Suppressor macrophage treated with lipopolysaccharide for 1 hour (primary cell): ENCODE data around the gene RIPK4.
"Not testable (repeated sequence)": the region's sequence is repeated elsewhere in the genome, so short reads cannot be mapped to it uniquely, and the experiment has no call there.

Experiments used
- DNase-seq, 3 donors: peaks; one replicate each; pipeline ENCODE4 v3.0.0-alpha.2; 2020 to 2022

Gene RIPK4

DNA sequence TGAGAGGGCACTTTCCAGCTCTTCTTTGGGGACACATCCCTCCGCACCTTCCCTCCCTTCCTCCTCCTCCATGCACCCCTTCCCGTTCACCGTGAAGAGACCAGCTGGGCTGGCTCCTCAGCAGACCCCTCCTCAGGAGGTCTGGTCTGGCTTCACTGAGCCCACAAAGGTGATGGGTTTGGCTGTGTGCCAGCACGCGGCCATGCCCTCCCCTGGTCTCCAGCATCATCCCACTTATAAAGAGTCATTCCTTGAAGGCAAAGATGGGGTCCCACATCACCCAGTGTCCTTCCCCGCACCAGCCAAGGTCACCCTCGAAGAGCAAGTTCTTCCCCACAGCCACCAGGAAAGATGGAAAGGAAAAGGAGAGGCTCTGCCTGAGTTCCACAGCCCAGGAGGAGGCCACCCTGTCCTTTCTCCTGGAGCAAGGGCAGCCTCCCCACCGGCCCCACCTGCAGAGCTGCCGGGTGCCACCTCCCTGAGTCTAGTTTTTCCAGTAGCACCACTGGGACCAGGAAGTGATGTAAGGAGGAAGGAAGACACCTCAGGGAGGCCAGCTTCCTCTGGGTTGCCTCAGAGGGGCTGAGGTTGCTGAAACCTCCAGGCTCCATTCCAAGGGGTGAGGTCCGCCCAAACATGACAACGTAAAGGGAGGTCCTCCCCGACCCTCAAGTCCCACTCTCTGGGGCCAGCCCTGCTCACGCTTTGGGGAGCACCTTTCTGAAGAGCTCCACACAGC is 32.7 kb downstream of the RIPK4 start:
- no peak for DNase-seq

DNA sequence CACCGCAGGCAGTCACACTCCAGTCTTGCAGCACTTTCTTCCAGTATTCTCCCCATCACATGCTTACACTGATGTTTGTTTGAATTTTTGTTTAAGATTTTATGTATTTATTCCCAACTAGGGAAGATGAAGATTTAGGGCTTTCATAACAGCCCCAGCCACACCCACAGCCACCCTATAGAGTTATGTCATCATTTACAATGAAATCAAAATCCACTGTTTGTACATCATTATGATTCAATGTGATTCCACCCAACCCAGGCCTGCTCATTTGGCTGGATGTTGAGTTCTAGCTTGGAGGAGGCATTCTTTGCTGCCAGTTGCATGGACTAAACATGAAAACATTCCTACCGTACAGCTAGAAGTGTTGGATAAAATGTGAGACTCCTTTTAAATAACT is 35.8 kb downstream of the RIPK4 start:
- DNase-seq = no peak

DNA sequence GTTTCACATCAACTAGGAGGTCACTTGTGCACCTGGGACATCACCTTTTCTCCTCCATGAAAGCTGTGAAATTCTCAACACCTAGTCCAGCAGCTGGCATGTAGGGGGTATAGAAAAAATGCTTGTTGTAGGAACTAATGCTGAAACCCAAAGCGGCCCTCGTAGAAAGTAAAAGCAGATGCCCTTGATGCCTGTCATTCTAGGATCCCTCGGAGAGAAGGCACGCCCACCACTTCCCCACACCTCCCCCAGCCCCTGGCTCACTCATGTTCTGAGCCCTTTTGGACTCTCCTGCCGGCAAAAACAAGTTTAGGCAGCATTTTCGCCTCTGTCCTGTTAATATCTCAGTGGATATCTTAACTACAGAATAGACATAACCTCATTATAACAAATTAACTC is 36.5 kb downstream of the RIPK4 start:
- DNase-seq = peak in 1 of 3 donors; percentile 26

DNA sequence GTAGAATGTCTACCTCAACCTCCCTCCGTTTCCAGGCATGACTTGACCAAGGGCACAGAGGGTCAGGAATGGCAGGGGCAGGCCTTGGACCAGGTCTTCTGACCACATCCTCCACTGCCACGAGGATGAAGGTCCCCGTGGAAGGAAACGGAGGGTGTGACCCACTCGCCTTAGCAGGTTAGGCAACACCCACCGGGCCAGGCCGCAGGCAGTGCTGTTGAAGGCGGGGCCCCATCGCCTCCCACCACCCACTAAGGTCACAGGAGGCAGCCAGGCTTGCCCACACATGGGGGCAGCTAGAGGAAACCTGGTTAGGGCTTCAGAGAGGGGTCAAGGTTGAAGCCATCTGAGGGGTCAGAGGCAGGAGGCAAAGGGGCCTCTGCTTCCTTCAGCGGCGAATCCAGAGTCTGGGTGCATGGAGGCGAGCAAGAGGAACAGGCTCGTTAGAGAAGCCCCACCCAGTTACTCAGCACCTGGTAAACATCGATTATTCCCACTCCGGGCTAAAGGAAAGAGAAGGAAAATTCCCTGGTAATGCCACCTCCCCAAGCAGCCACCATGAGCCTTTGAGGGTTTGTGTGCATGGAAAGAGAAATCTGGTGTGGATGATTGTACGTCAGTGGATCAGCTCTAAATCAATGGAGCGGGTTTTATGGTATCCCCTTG is 37.0 kb downstream of the RIPK4 start:
- DNase-seq = no peak

DNA sequence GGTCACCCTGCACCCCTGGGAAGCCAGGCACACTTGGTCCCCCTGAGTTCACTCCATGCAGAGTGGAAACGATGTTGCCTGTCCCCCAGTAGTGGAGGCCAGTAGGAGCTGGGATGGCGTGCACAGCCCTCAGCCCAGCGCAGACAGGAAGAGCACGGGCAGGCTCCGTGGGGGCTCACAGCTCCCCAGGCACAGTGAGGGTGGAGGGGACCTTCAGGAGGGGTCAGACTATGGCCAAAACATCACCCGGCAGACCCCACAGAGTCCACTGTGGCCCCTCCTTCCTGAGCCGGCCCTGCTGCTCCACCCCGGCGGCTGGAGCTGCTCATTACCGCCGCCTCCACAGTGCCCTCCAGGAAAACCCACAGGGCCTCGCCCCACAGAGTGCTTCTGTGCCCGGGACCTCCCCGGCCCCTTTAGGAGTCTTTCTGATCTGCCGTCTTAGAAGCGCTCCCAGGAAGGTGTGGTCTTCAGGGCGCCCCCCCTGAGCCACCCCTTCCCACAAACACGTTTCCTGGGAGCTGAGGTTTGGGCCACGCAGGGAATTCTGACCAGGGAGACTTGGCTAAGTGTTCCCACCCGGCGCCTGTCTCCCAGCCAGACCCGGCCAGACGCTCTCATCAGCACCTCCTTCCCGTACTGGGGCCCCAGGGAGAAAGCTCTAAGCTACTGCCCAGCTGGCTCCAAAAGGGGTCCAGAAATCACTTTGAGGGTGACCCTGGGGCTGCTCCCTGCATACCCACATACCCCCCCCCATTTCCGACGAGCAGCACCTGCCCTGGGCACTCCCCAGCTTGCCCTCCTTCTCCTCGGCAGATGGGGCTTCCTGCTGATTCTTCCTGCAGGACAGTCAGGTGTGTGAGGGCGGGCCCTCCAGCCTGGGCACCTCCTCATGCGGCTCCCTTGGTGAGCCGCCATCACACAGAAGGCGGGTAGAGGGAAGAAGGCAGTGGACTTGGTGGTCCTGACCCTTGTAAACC is 38.8 kb downstream of the RIPK4 start:
- DNase-seq = no peak

DNA sequence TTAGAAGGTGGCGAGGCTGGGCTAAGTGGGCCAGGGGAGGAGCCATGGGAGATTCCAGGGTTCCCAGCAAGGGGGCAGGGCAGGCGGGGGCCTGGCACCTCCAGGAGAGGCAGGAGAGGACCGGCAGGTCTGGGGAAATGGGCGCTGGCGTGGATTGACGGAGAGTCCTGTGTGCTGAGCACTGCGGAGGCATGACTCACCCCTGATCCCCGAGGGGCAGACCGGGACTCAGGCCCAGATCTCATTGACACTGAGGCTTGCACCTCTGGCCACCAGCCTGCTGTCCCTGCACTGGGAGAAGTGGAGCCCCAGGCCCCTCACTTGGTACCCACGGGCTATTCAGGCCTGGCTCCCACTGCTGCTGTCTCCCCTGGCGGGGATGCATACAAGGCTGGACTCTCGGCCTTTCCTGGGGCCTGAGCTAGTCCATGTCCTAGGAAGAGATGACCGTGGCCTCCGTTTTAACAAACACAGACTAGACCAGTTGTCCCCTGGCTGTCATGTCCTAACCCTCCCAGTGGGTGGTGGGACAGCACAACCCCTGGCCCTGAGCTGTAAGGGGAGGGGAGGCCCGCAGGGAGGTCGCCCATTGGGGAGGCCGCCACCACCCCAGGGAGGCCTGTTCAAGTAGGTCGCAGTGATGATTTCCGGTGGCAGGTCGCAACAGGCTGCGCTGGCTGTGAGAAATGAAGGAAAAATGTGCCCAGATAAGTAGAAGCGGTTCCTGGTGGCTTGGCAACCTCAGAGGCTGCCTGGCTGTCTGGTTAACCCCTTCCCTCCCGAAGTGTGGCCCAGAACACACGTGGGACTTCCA is 39.7 kb downstream of the RIPK4 start:
- DNase-seq = no peak

DNA sequence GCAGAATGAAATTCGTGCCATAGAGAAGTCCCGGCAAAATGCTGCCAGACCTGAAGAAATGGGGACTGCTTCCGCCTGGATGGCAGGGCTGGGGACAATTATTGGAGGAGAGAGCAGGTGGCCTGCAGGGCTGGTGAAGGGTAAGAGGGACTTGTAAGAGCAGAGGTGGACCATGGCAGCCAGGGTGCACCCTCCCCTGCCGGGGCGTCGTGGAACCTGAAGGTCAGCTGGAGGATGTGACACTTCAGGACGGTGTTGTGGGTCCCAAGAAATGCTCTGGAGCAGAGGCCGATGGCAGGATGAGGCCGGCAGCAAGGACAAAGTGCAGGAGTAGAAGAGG is 40.3 kb downstream of the RIPK4 start:
- DNase-seq = no peak

DNA sequence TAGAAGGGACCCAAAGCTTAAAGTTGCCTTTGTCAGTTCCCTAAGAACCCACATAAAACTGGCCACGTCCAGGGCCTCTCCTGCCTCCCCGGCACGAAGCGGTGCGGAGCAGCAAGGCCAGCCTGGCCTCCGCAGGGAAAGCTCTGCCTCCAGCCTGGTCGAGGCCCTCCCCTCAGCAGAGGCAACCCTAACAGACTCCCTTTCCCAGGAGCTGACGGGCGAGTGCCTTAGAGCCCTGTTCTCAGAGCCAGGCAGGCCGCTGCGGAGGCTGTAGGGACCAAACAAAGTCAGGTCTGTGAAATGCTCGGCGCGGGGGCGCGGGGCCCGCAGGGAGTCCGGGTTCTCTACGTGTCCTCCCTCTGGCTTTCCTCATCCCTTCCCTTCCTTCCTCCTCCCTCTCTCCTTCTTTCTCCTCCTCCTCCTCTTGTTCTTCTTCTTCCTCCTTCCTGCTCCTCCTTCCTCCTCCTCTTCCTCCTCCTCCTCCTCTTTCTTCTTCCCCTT is 40.7 kb downstream of the RIPK4 start:
- peak in 1 of 3 donors; percentile 15 for DNase-seq

DNA sequence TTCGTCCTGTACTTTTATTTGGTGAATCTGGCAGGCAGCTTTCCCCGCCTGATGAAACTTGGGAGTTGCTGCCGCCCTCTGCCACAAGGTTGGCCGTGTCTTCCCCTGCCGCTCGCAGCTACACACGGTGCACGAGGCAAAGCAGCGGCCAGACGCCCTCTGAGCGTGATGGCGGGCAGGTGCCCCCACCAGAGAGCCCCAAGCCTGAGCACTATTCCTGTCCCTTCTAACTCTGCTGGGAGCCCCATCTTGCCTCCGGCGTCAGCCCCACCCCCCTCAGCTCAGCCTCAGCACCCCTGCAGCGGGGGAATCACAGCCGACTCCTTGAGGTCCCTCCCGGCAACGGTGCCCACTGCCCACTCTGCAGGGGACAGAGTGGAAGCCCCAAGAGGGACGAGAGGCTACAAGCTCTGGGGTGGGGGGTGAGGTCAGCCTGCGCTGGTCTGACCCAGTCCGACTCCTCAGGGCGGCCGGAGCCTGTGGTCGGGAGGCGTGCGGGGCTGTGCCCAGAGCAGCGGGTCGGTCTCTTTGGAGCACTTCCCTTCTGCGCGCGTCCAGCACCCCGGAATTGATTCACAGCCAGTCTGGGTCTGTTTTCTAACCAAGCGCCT is 41.3 kb downstream of the RIPK4 start:
- peak; percentile 34 to 54 (median 46) for DNase-seq

DNA sequence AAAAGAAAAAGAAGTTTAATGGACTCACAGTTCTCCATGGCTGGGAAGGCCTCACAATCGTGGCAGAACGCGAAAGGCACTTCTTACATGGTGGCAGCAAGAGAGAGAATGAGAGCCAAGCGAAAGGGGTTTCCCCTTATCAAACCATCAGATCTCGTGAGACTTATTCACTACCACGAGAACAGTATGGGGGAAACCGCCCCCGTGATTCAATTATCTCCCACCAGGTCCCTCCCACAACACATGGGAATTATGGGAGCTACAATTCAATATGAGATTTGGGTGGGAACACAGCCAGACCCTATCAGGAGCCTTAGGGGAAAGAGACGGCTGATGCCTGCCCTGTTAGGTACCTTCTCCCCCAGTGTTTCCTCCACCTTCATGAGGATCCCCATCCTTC is 43.0 kb downstream of the RIPK4 start:
- DNase-seq = not testable (repeated sequence)

DNA sequence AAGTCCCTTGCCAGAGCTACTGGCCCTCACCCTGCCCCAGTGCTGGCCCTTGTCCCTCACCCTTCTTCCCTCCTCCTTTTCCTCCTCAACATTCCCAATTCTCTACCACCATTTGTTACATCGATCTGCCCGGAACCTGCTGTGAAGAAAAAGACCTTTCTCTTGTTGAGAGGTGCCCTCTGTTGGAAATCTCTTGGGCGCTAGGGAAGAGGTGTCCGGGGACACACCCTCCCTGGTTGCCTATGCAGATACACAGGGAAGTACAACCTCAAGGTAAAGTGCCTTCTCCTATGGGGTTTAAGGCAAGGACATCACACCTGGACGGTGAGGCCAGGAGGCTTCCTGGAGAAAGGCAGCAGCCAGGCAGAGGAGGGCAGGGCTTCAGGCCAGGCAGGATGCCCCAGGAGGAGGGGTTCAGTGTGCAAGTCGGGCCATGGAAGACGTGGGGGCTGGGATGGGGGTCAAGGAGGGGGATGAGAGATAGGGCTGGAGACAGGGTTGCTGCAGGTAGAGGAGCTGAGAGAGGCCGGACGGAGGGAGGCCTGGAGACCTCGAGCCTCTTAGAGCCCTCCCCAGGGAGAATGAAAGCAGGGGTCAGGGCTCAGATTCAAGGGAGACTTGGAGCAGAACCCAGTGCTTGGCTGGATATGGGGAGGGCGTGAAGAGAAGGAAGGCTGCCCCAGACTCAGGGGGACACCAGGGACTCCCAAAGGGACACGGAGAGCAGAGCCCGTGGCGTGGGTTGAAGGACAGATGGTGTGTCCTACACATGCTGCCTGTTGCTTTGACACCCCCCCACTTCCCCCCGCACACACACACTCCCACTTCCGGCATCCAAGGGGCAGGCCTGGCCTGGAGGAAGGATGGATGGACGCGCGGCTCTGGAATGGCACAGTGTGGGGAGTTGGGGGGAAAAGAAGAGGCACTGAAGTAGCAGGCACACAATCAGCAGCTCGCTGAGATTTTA is 44.5 kb downstream of the RIPK4 start:
- DNase-seq = no peak

DNA sequence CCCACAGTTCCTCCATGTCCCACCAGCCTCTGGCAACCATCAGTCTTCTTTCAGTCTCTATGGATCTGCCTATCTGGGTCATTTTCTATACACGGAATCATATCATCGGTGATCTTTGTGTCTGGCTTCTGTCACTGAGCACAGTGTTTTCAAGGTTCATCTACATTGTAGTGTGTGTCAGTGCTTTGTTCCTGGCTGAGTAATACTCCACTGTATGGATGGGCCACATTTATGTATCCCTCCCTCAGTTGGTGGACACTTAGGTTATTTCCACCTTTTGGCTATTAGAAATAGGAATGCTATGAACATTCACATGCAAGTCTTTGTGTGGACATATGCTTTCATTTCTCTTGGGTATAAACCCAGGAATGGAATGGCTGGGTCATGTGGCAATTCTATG is 46.6 kb downstream of the RIPK4 start:
- DNase-seq = no peak

DNA sequence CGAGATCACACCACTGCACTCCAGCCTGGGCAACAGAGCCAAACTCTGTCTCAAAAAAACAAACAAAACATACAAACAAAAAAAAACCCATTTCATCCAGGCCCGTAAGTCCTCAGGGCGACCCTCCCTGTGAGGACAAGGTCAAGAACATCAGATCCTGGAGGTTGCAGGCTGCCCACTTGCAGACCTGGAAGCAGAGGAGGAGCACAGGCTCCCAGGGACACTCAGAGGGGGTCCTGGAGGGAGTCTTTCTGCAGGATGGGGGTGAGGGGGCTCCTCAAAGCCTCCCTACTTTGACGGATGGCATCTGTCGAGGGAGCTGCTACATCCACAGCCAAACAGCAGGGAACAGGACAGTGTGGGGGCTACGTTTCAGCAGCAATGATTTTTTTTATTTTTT is 47.2 kb downstream of the RIPK4 start:
- DNase-seq = no peak

DNA sequence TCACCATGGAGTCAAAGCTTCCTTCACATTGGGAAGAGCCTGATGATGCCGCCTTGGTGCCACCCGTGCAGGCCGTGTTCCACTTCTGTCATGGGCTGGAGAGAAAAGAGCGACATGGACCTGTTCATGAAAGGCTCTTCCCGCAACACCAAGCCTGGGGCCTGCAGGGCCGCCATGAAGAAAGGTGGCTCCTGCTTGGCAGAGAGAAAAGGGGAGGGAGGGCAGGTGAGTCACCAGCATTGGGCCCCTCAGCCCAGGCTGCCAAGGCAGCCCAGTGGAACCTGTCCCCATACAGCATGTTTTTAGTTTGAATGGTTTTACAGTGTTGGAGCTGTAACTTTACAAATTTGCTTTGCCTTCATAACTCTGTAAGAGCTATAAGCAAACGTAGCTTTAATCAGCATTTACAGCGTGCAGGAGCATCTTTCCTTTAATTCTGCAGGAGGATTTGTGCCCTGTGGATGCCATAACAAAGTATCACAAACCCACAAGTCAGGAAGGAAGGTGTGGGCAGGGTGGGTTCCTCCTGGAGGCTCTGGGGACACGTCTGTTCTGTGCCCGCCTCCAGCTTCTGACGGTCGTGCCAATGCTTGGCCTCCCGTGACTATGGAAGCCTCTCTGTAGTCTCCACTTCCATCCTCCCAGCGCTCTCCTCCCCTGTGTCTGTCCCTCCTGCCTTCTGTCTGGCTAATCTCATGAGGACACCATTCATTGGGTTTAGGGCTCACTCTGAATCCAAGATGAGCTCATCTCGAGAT is 49.1 kb downstream of the RIPK4 start:
- peak; percentile 53 to 63 (median 56) for DNase-seq

DNA sequence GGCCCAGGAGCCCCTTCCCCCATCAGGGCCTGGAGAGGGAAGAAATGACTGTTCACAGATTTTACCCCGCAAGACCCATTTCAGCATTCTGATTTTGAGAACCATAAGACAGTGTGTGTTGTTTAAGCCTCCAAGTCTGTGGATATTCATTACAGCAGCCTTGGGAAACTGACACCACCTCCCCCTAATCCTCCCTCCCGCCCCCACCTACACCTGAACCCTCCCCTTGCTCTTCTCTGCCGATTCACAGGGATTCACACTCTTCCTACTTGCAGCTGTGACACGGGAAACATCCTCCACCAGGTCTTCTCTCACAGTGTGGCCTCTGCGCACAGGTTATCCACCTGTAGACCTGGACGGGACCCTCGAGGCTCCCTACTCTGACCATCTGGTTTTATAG is 50.1 kb downstream of the RIPK4 start:
- DNase-seq = no peak

DNA sequence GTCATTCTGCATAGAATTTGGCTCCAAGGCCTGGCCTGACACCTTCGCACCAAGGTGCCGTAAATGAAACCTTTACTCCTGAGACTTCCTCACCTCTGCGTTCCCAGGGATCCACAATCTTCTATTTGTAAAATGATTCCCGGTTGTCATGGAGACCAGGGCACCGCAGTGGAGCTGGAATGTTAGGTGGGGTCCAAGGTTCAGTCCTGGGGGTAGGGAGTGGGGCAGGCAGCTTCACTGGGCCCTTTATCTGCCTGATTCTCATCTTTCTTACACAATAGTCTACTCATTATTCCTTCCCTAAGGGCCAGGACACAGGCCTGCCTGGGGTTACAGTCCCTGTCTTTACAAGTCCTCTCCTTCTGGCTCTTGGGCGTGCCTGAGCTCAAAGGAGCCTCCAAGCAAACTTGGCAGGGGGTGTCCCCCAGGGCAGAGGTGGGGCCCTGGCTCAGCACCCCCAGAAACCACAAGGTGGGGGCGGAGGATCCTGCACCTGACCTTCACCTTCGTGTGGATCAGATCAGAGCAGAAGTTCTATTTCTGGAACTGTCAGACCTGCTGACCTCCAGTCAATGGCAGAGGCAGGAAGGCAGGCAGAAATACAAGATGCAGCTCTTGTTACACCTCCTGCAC is 51.1 kb downstream of the RIPK4 start:
- no peak for DNase-seq

DNA sequence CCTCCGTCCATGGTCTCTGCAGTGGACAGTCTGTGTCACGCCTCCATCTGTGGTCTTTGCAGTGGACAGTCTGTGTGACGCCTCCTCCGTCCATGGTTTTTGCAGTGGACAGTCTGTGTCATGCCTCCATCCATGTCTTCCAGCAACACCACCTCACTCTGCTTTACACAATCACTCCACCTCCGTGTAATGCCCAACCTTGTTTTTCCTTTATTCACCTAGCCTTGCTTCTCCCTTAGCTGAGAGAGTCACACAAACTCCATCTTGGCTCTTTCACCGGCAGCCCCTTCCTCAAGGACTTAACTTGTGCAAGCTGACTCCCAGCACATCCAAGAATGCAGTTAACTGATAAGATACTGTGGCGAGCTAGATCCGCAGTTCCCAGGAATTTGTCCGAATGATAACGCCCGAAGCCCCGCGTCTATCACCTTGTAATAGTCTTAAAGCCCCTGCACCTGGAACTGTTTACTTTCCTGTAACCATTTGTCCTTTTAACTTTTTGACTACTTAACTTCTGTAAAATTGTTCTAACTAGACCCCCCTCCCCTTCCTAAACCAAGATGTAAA is 52.5 kb downstream of the RIPK4 start:
- DNase-seq = not testable (repeated sequence)

DNA sequence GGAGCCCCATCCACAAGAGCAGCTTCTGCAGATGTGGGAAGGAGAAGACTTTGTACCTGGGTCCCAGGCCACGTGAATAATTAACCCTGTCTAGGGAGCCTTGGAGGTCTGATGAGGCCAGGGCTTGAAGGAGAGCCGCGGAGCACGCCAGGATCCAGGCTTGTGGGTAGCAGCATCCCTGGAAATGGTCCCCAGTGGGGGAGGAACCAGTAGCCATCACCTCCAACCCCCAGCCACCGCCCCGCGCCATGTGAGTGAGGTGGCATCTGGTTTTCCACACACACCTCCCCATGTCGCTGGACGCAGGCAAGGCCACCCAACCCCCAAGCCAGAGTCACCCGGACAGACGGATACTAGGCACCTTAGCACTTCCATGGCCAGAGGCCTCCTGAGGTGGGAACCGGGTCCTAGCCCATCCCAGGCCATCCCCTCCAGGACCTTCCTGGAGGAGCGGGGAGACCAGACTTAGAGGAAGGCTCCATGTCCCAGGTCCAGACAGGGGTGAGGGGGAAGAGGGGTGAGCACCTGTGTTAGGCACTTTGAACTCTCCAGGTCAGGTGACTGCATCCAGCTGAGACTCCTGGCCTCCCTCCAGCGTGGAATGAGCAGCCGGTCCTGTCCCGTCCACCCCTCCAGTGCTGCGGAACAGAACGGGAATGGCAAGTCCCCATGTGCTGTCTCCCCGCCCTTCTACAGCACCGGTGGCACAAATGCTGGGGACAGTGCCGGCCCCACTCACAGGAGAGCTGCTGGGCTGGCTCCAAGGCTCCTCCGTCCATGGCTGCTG is 53.2 kb downstream of the RIPK4 start:
- DNase-seq = no peak
